CD4-positive, CD25-positive, alpha-beta regulatory T cell (primary cell): Measurements from ENCODE around the gene FBXL20. TPM values are rescaled to one million over a fixed set of nuclear protein-coding genes. Genes with fewer than 3 reads are reported as not detected.
"Not testable (repeated sequence)": the region's sequence is repeated elsewhere in the genome, so short reads cannot be mapped to it uniquely, and the experiment has no call there.

Experiments
- ATAC-seq, 2 donors: fragments of 150-1000 bp; cut with Tn5 transposase; one replicate each; pipeline ENCODE4 v1.10.0; 2021; ENCODE audit warnings: low read depth in 2 of 2, moderate number of reproducible peaks in 2 of 2, moderate library complexity in 1 of 2
- DNase-seq, 3 donors: peaks; one replicate each; pipeline versions ENCODE4 v3.0.0 to v3.0.0-alpha.2; 2012 to 2022; ENCODE audit warnings: mixed read lengths in 1 of 3
- H3K27ac ChIP-seq: one replicate; pipeline ENCODE4 v1.7.0; 2013; ENCODE audit warnings: mild to moderate bottlenecking, low read length; ENCODE audit not compliant: insufficient read depth, poor library complexity, severe bottlenecking
- H3K27me3 ChIP-seq: one replicate; pipeline ENCODE4 v1.7.0; 2013; ENCODE audit warnings: low read length; ENCODE audit not compliant: control insufficient read depth, insufficient read depth
- H3K36me3 ChIP-seq: one replicate; pipeline ENCODE4 v1.7.0; 2013; ENCODE audit warnings: mild to moderate bottlenecking, low read length, moderate library complexity; ENCODE audit not compliant: control insufficient read depth, insufficient read depth
- H3K4me1 ChIP-seq: 2 replicates; pipeline ENCODE4 v1.7.0; 2013; ENCODE audit warnings: mild to moderate bottlenecking, low read length; ENCODE audit not compliant: insufficient read depth, control insufficient read depth, poor library complexity, severe bottlenecking
- H3K4me3 ChIP-seq: one replicate; pipeline ENCODE4 v1.7.0; 2013; ENCODE audit warnings: low read depth, mild to moderate bottlenecking, low read length, moderate library complexity
- H3K9me3 ChIP-seq, 2 experiments: 1 replicate in 1 of 2; 2 replicates in 1 of 2; pipeline ENCODE4 v1.7.0; 2013; ENCODE audit warnings: low read length in 2 of 2, mild to moderate bottlenecking in 1 of 2, moderate library complexity in 1 of 2; ENCODE audit not compliant: control insufficient read depth in 2 of 2
- H3K27ac Mint-ChIP-seq, 3 donors: one replicate each; pipeline ENCODE4 v1.8.0; 2020 to 2022; ENCODE audit warnings: mild to moderate bottlenecking in 3 of 3, mixed read lengths in 3 of 3, moderate library complexity in 2 of 3
- H3K27me3 Mint-ChIP-seq: one replicate; pipeline ENCODE4 v1.8.0; 2022; ENCODE audit warnings: mild to moderate bottlenecking, mixed read lengths
- H3K36me3 Mint-ChIP-seq: one replicate; pipeline ENCODE4 v1.8.0; 2020; ENCODE audit warnings: mixed read lengths
- H3K4me1 Mint-ChIP-seq, 4 donors: one replicate each; pipeline ENCODE4 v1.8.0; 2020 to 2022; ENCODE audit warnings: mixed read lengths in 4 of 4, mild to moderate bottlenecking in 1 of 4
- H3K4me3 Mint-ChIP-seq, 4 donors: one replicate each; pipeline ENCODE4 v1.8.0; 2020 to 2022; ENCODE audit warnings: mild to moderate bottlenecking in 4 of 4, mixed read lengths in 4 of 4, moderate library complexity in 3 of 4
- H3K9me3 Mint-ChIP-seq, 7 donors: one replicate each; pipeline ENCODE4 v1.8.0; 2020 to 2022; ENCODE audit warnings: mixed read lengths in 7 of 7, mild to moderate bottlenecking in 3 of 7, moderate library complexity in 2 of 7
- polyA plus RNA-seq, 4 donors: library from polyadenylated mRNA; unstranded; fragments of 300-500 nt; fragmentation: Illumina TruSeq; gene quantifications; one replicate each; pipeline ENCODE4 v1.2.3, GENCODE V29; 2021
- total RNA-seq: library from RNA; stranded (reverse); gene quantifications from one replicate; pipeline ENCODE4 v1.2.3, GENCODE V29; 2022

Gene FBXL20
- total and polyA plus RNA-seq, 5 donors from 2014 or later, result 4.0 to 30.8 (median 5.5) TPM

- H3K4me1 Mint-ChIP-seq, result no peaks in the 10 kb centered on the region
- H3K27ac Mint-ChIP-seq, result no peak overlapping the region
- no peaks in the 10 kb centered on the region for H3K27me3 Mint-ChIP-seq
- Histone ChIP-seq H3K9me3 (no peaks in the 10 kb centered on the region), H3K27me3 (no peaks in the 10 kb centered on the region), H3K27ac (no peak overlapping the region), H3K4me1 (no peaks in the 10 kb centered on the region), H3K36me3 (peaks cover 47% of the 10 kb centered on the region), H3K4me3 (no peak overlapping the region)
- peaks cover 20% of the 10 kb centered on the region for H3K36me3 Mint-ChIP-seq
- ATAC-seq (no peak), DNase-seq (no peak)
- H3K4me3 Mint-ChIP-seq, result no peak overlapping the region
- H3K9me3 Mint-ChIP-seq, result no peaks in the 10 kb centered on the region
Measured at GRCh38 chr17:39271546-39271945, 129.9 kb downstream of the FBXL20 start.

- Mint-ChIP-seq H3K4me3 (no peak overlapping the region), H3K9me3 (no peaks in the 10 kb centered on the region), H3K4me1 (no peaks in the 10 kb centered on the region), H3K36me3 (peaks cover 21% of the 10 kb centered on the region), H3K27ac (no peak overlapping the region), H3K27me3 (no peaks in the 10 kb centered on the region)
- no peak overlapping the region for H3K4me3 ChIP-seq
- no peak overlapping the region for H3K27ac ChIP-seq
- H3K9me3 ChIP-seq, result no peaks in the 10 kb centered on the region
- peaks cover 47% of the 10 kb centered on the region for H3K36me3 ChIP-seq
- ATAC-seq (no peak), DNase-seq (peak in 1 of 3 donors; percentile 5)
- H3K27me3 ChIP-seq, result no peaks in the 10 kb centered on the region
- H3K4me1 ChIP-seq, result no peaks in the 10 kb centered on the region
Measured at GRCh38 chr17:39270923-39271322, 130.5 kb downstream of the FBXL20 start.

- Mint-ChIP-seq H3K27ac (no peak overlapping the region), H3K27me3 (no peaks in the 10 kb centered on the region), H3K4me3 (no peak overlapping the region), H3K9me3 (no peaks in the 10 kb centered on the region), H3K36me3 (peaks cover 46% of the 10 kb centered on the region), H3K4me1 (peaks cover 0 to 4% (median 0%) of the 10 kb centered on the region in 4 donors)
- Histone ChIP-seq H3K27me3 (no peaks in the 10 kb centered on the region), H3K27ac (no peak overlapping the region), H3K4me3 (no peak overlapping the region), H3K4me1 (no peaks in the 10 kb centered on the region), H3K36me3 (peaks cover 64% of the 10 kb centered on the region), H3K9me3 (no peaks in the 10 kb centered on the region)
- ATAC-seq (no peak), DNase-seq (no peak)
Measured at GRCh38 chr17:39264119-39264518, 137.3 kb downstream of the FBXL20 start.

GRCh38 chr17:39261286-39261685, 140.1 kb downstream of the FBXL20 start:
- H3K27me3 Mint-ChIP-seq, result no peaks in the 10 kb centered on the region
- peaks cover 63% of the 10 kb centered on the region for H3K36me3 ChIP-seq

GRCh38 chr17:39252788-39253460, 148.5 kb downstream of the FBXL20 start:
- ATAC-seq, result no peak
- Histone ChIP-seq H3K36me3 (peaks cover 35% of the 10 kb centered on the region), H3K4me1 (no peaks in the 10 kb centered on the region), H3K27ac (no peak overlapping the region), H3K9me3 (no peaks in the 10 kb centered on the region), H3K4me3 (no peak overlapping the region), H3K27me3 (no peaks in the 10 kb centered on the region)
- Mint-ChIP-seq H3K36me3 (peaks cover 32% of the 10 kb centered on the region), H3K27ac (peak overlapping the region in 1 of 3 donors; percentile 46), H3K4me1 (no peaks in the 10 kb centered on the region), H3K4me3 (no peak overlapping the region), H3K27me3 (no peaks in the 10 kb centered on the region), H3K9me3 (no peaks in the 10 kb centered on the region)
- DNase-seq, result no peak

More at GRCh38 chr17:39261286-39261685, 140.1 kb downstream of the FBXL20 start:
- Histone ChIP-seq H3K9me3 (no peaks in the 10 kb centered on the region), H3K27ac (no peak overlapping the region), H3K4me1 (no peaks in the 10 kb centered on the region), H3K4me3 (no peak overlapping the region), H3K27me3 (no peaks in the 10 kb centered on the region)
- no peak for ATAC-seq
- Mint-ChIP-seq H3K36me3 (peaks cover 57% of the 10 kb centered on the region), H3K27ac (peak overlapping the region in 1 of 3 donors; percentile 48), H3K4me3 (no peak overlapping the region), H3K4me1 (peaks cover 0 to 4% (median 0%) of the 10 kb centered on the region in 4 donors), H3K9me3 (no peaks in the 10 kb centered on the region)
- peak in 1 of 3 donors; percentile 38 for DNase-seq

- DNase-seq, result no peak
- Histone ChIP-seq H3K27ac (no peak overlapping the region), H3K36me3 (peaks cover 26% of the 10 kb centered on the region), H3K9me3 (no peaks in the 10 kb centered on the region), H3K4me3 (no peak overlapping the region), H3K4me1 (no peaks in the 10 kb centered on the region), H3K27me3 (no peaks in the 10 kb centered on the region)
- peaks cover 23% of the 10 kb centered on the region for H3K36me3 Mint-ChIP-seq
- no peaks in the 10 kb centered on the region for H3K4me1 Mint-ChIP-seq
- no peak overlapping the region for H3K4me3 Mint-ChIP-seq
- no peak for ATAC-seq
- H3K9me3 Mint-ChIP-seq, result no peaks in the 10 kb centered on the region
- no peaks in the 10 kb centered on the region for H3K27me3 Mint-ChIP-seq
- no peak overlapping the region for H3K27ac Mint-ChIP-seq
Measured at GRCh38 chr17:39251997-39252396, 149.4 kb downstream of the FBXL20 start.

GRCh38 chr17:39250076-39250475, 151.3 kb downstream of the FBXL20 start:
- not testable (repeated sequence) for H3K4me3 ChIP-seq, H3K27ac ChIP-seq, H3K4me1 Mint-ChIP-seq, H3K4me3 Mint-ChIP-seq, DNase-seq, H3K9me3 ChIP-seq, H3K27me3 Mint-ChIP-seq, H3K4me1 ChIP-seq, H3K9me3 Mint-ChIP-seq, H3K27ac Mint-ChIP-seq, ATAC-seq, H3K27me3 ChIP-seq
- peaks cover 21% of the 10 kb centered on the region for H3K36me3 ChIP-seq
- peaks cover 17% of the 10 kb centered on the region for H3K36me3 Mint-ChIP-seq

- peaks cover 5% of the 10 kb centered on the region for H3K27me3 Mint-ChIP-seq
- DNase-seq (no peak), ATAC-seq (no peak)
- H3K4me3 ChIP-seq, result no peak overlapping the region
- H3K27ac ChIP-seq, result no peak overlapping the region
- no peaks in the 10 kb centered on the region for H3K36me3 Mint-ChIP-seq
- peaks cover 13% of the 10 kb centered on the region for H3K4me1 ChIP-seq
- H3K9me3 ChIP-seq, result no peaks in the 10 kb centered on the region
- H3K27ac Mint-ChIP-seq, result peak overlapping the region in 1 of 3 donors; percentile 42
- H3K4me1 Mint-ChIP-seq, result peaks cover 4 to 8% (median 6%) of the 10 kb centered on the region in 4 donors
- H3K36me3 ChIP-seq, result no peaks in the 10 kb centered on the region
- no peaks in the 10 kb centered on the region for H3K27me3 ChIP-seq
- no peaks in the 10 kb centered on the region for H3K9me3 Mint-ChIP-seq
- no peak overlapping the region for H3K4me3 Mint-ChIP-seq
Measured at GRCh38 chr17:39246274-39246673, 155.2 kb downstream of the FBXL20 start.
